ENCODE results near the gene SCAF1. TPM values are rescaled to one million over a fixed set of nuclear protein-coding genes. Genes with fewer than 3 reads are reported as not detected.
A peak's percentile ranks its signal among the peaks of the same experiment; 100 is the strongest.

The SCAF1 gene
- total RNA-seq, 1 donor from 2014 or later: 105 TPM

- H3K4me2 ChIP-seq (ENCODE audit: low read length): peak overlapping the region; percentile 94
- peaks cover 16% of the 10 kb centered on the region for H3K36me3 ChIP-seq (ENCODE audit: insufficient read depth, low read length)
- Mint-ChIP-seq H3K4me1 (ENCODE audit: low read depth, unreplicated experiment) (peaks cover 9% of the 10 kb centered on the region), H3K4me3 (ENCODE audit: unreplicated experiment) (peak overlapping the region; percentile 100), H3K27me3 (ENCODE audit: low read depth, unreplicated experiment) (no peaks in the 10 kb centered on the region), H3K9me3 (ENCODE audit: unreplicated experiment) (no peaks in the 10 kb centered on the region), H3K36me3 (ENCODE audit: low read depth, unreplicated experiment) (peaks cover 16% of the 10 kb centered on the region), H3K27ac (ENCODE audit: unreplicated experiment) (peak overlapping the region; percentile 98)
- peak overlapping the region; percentile 81 for H2AFZ ChIP-seq (ENCODE audit: low read depth, low read length)
- TF ChIP-seq CTCF (IDR thresholded peaks at IDR 0.05; ENCODE audit: insufficient read depth, low read depth, low read length) (no peak), EZH2 (IDR thresholded peaks at IDR 0.05; ENCODE audit: insufficient read depth, low read length) (no peak)
- peaks cover 4% of the 10 kb centered on the region for H3K9me3 ChIP-seq (ENCODE audit: insufficient read depth, low read depth, low read length)
- peaks cover 22% of the 10 kb centered on the region for H4K20me1 ChIP-seq (ENCODE audit: insufficient read depth, low read length)
- H3K79me2 ChIP-seq (ENCODE audit: insufficient read depth, low read length): peaks cover 43% of the 10 kb centered on the region
- H3K4me3 ChIP-seq (ENCODE audit: insufficient read depth, low read depth, low read length): peak overlapping the region; percentile 94
- H3K27ac ChIP-seq (ENCODE audit: low read depth, low read length): peak overlapping the region; percentile 44
- DNase-seq (ENCODE audit: low read depth): no peak
- no peaks in the 10 kb centered on the region for H3K27me3 ChIP-seq (ENCODE audit: insufficient read depth, low read length)
- FAIRE-seq: no peak
- H3K9ac ChIP-seq (ENCODE audit: low read length): peak overlapping the region; percentile 92
- H3K4me1 ChIP-seq (ENCODE audit: insufficient read depth, low read length): peaks cover 21% of the 10 kb centered on the region
These were observed 23.0 kb downstream of the SCAF1 start for GRCh38 chr19:49665036-49665350.

- Histone ChIP-seq H3K9ac (ENCODE audit: low read length) (peak within 1 kb of the TSS; percentile 92), H2AFZ (ENCODE audit: low read depth, low read length) (peak within 1 kb of the TSS; percentile 81), H3K4me1 (ENCODE audit: insufficient read depth, low read length) (peaks cover 21% of the 10 kb centered on the region), H3K4me3 (ENCODE audit: insufficient read depth, low read depth, low read length) (peak within 1 kb of the TSS; percentile 94), H3K27me3 (ENCODE audit: insufficient read depth, low read length) (no peaks in the 10 kb centered on the region), H3K4me2 (ENCODE audit: low read length) (peak within 1 kb of the TSS; percentile 94), H3K79me2 (ENCODE audit: insufficient read depth, low read length) (peaks cover 43% of the 10 kb centered on the region), H4K20me1 (ENCODE audit: insufficient read depth, low read length) (peaks cover 19% of the 10 kb centered on the region), H3K36me3 (ENCODE audit: insufficient read depth, low read length) (peaks cover 12% of the 10 kb centered on the region), H3K9me3 (ENCODE audit: insufficient read depth, low read depth, low read length) (no peaks in the 10 kb centered on the region), H3K27ac (ENCODE audit: low read depth, low read length) (peak within 1 kb of the TSS; percentile 52)
- DNase-seq (ENCODE audit: low read depth) (peak; percentile 81), FAIRE-seq (peak; percentile 54)
- no peak for TF ChIP-seq EZH2 (IDR thresholded peaks at IDR 0.05; ENCODE audit: insufficient read depth, low read length)
- no peak for TF ChIP-seq CTCF (IDR thresholded peaks at IDR 0.05; ENCODE audit: insufficient read depth, low read depth, low read length)
- peak within 1 kb of the TSS; percentile 98 for H3K27ac Mint-ChIP-seq (ENCODE audit: unreplicated experiment)
- H3K9me3 Mint-ChIP-seq (ENCODE audit: unreplicated experiment): no peaks in the 10 kb centered on the region
- no peaks in the 10 kb centered on the region for H3K27me3 Mint-ChIP-seq (ENCODE audit: low read depth, unreplicated experiment)
- peaks cover 9% of the 10 kb centered on the region for H3K4me1 Mint-ChIP-seq (ENCODE audit: low read depth, unreplicated experiment)
- H3K4me3 Mint-ChIP-seq (ENCODE audit: unreplicated experiment): peak within 1 kb of the TSS; percentile 100
- peaks cover 12% of the 10 kb centered on the region for H3K36me3 Mint-ChIP-seq (ENCODE audit: low read depth, unreplicated experiment)
These were observed 23.5 kb downstream of the SCAF1 start, which contains the start of the genes BCL2L12 and IRF3 for GRCh38 chr19:49665351-49666119. Gene BCL2L12 (plus strand): TSS chr19:49665933. CDS start chr19:49666693, 760 bp downstream. Gene IRF3 (minus strand): TSS chr19:49665857. CDS start chr19:49664838, 1,019 bp downstream.

GRCh38 chr19:49666120-49666444, 24.1 kb downstream of the SCAF1 start:
- Mint-ChIP-seq H3K4me3 (ENCODE audit: unreplicated experiment) (peak overlapping the region; percentile 100), H3K4me1 (ENCODE audit: low read depth, unreplicated experiment) (peaks cover 9% of the 10 kb centered on the region), H3K9me3 (ENCODE audit: unreplicated experiment) (no peaks in the 10 kb centered on the region), H3K27ac (ENCODE audit: unreplicated experiment) (peak overlapping the region; percentile 98), H3K27me3 (ENCODE audit: low read depth, unreplicated experiment) (no peaks in the 10 kb centered on the region), H3K36me3 (ENCODE audit: low read depth, unreplicated experiment) (peaks cover 12% of the 10 kb centered on the region)
- H3K4me3 ChIP-seq (ENCODE audit: insufficient read depth, low read depth, low read length): peak overlapping the region; percentile 94
- H3K36me3 ChIP-seq (ENCODE audit: insufficient read depth, low read length): peaks cover 12% of the 10 kb centered on the region
- H3K79me2 ChIP-seq (ENCODE audit: insufficient read depth, low read length): peaks cover 43% of the 10 kb centered on the region
- H3K4me1 ChIP-seq (ENCODE audit: insufficient read depth, low read length): peaks cover 21% of the 10 kb centered on the region
- peak overlapping the region; percentile 44 for H2AFZ ChIP-seq (ENCODE audit: low read depth, low read length)
- peak overlapping the region; percentile 52 for H3K27ac ChIP-seq (ENCODE audit: low read depth, low read length)
- no peaks in the 10 kb centered on the region for H3K27me3 ChIP-seq (ENCODE audit: insufficient read depth, low read length)
- H4K20me1 ChIP-seq (ENCODE audit: insufficient read depth, low read length): peaks cover 19% of the 10 kb centered on the region
- TF ChIP-seq CTCF (IDR thresholded peaks at IDR 0.05; ENCODE audit: insufficient read depth, low read depth, low read length) (no peak), EZH2 (IDR thresholded peaks at IDR 0.05; ENCODE audit: insufficient read depth, low read length) (no peak)
- peak overlapping the region; percentile 92 for H3K9ac ChIP-seq (ENCODE audit: low read length)
- no peaks in the 10 kb centered on the region for H3K9me3 ChIP-seq (ENCODE audit: insufficient read depth, low read depth, low read length)
- FAIRE-seq (no peak), DNase-seq (ENCODE audit: low read depth) (no peak)
- H3K4me2 ChIP-seq (ENCODE audit: low read length): peak overlapping the region; percentile 94

All from astrocyte (in vitro differentiated cells and primary cell).